SK-N-SH (cell line): ENCODE measurements around the gene AQP9. TPM values are rescaled to one million over a fixed set of nuclear protein-coding genes. Genes with fewer than 3 reads are reported as not detected.

Source experiments
- CTCF ChIA-PET: fragments of 300-600, 350-600 bp; formaldehyde crosslinking; extraction: SDS; loops from one replicate; lab custom pipeline; 2021; lab: Yijun Ruan, JAX
- POLR2A ChIA-PET: fragments of 350-600 bp; sonication (Branson Sonifier 250); formaldehyde crosslinking; extraction: SDS; loops from one replicate; lab custom pipeline; 2020; ENCODE audit warnings: antibody characterized with exemption, inconsistent platforms; lab: Yijun Ruan, JAX
- DNase-seq: peaks from one replicate; pipeline ENCODE4 v3.0.0; 2012
- H2AFZ ChIP-seq: fragments of 200-600 bp; sonication (generic); 2 replicates; pipeline ENCODE4 v1.8.1; 2016; ENCODE audit warnings: antibody characterized with exemption, mild to moderate bottlenecking, low read depth
- H3F3A ChIP-seq: fragments of 200-600 bp; sonication (generic); replicated peaks from 2 replicates; pipeline ENCODE3; 2016; ENCODE audit warnings: antibody characterized with exemption, mild to moderate bottlenecking; ENCODE audit not compliant: insufficient read depth
- H3K27ac ChIP-seq, 2 experiments: fragments of 200-500 bp in 1 of 2; fragments of 200-600 bp in 1 of 2; sonication (Bioruptor generic) in 1 of 2; sonication (generic), shearing (Covaris generic) in 1 of 2; 2 replicates each; pipeline versions ENCODE4 v1.5.1 to v1.6.1; 2014 to 2016; ENCODE audit warnings: low read depth in 2 of 2, inconsistent platforms in 1 of 2, low read length in 1 of 2, mild to moderate bottlenecking in 1 of 2, mixed read lengths in 1 of 2
- H3K27me3 ChIP-seq: fragments of 200-600 bp; sonication (generic), shearing (Covaris generic); 2 replicates; pipeline ENCODE4 v1.6.1; 2016; ENCODE audit warnings: mixed run types; ENCODE audit not compliant: insufficient read depth
- H3K36me3 ChIP-seq, 2 experiments: fragments of 200-500 bp in 1 of 2; fragments of 200-600 bp in 1 of 2; sonication (Bioruptor generic) in 1 of 2; sonication (generic) in 1 of 2; replicated peaks in 1 of 2; 2 replicates each; pipeline versions ENCODE3 to v1.5.1; 2014 to 2016; ENCODE audit warnings: low read length in 1 of 2, mild to moderate bottlenecking in 1 of 2; ENCODE audit not compliant: insufficient read depth in 2 of 2, control insufficient read depth in 1 of 2
- H3K4me1 ChIP-seq, 2 experiments: fragments of 200-500 bp in 1 of 2; fragments of 200-600 bp in 1 of 2; sonication (Bioruptor generic) in 1 of 2; sonication (generic), shearing (Covaris generic) in 1 of 2; 2 replicates each; pipeline versions ENCODE4 v1.5.1 to v1.6.1; 2014 to 2016; ENCODE audit warnings: low read depth in 1 of 2, low read length in 1 of 2, mixed run types in 1 of 2; ENCODE audit not compliant: insufficient read depth in 2 of 2, control insufficient read depth in 1 of 2
- H3K4me2 ChIP-seq: fragments of 200-600 bp; sonication (generic), shearing (Covaris generic); 2 replicates; pipeline ENCODE4 v1.6.1; 2017; ENCODE audit warnings: mixed run types
- H3K4me3 ChIP-seq, 2 experiments: fragments of 200-500 bp in 1 of 2; fragments of 200-600 bp in 1 of 2; sonication (Bioruptor generic) in 1 of 2; sonication (generic), shearing (Covaris generic) in 1 of 2; 2 replicates each; pipeline versions ENCODE4 v1.5.1 to v1.8.1; 2014 to 2016; ENCODE audit warnings: low read depth in 2 of 2, inconsistent platforms in 1 of 2, low read length in 1 of 2, mild to moderate bottlenecking in 1 of 2, mixed read lengths in 1 of 2, moderate library complexity in 1 of 2
- H3K79me2 ChIP-seq: fragments of 200-600 bp; sonication (generic); 2 replicates; pipeline ENCODE4 v1.8.1; 2017; ENCODE audit warnings: mild to moderate bottlenecking; ENCODE audit not compliant: insufficient read depth
- H3K9ac ChIP-seq: fragments of 200-600 bp; sonication (generic); 2 replicates; pipeline ENCODE4 v1.6.1; 2017; ENCODE audit warnings: mixed run types
- H3K9me2 ChIP-seq: fragments of 200-600 bp; sonication (generic); 2 replicates; pipeline ENCODE4 v1.6.1; 2017; ENCODE audit warnings: mixed run types
- H3K9me3 ChIP-seq: fragments of 200-600 bp; sonication (generic); 2 replicates; pipeline ENCODE4 v1.6.1; 2017; ENCODE audit warnings: mixed run types, mild to moderate bottlenecking, moderate library complexity
- H4K20me1 ChIP-seq: fragments of 200-600 bp; sonication (generic); 2 replicates; pipeline ENCODE4 v1.6.1; 2017; ENCODE audit warnings: mild to moderate bottlenecking, mixed run types; ENCODE audit not compliant: insufficient read depth
- CHD2 ChIP-seq: fragments of 150-350 bp; IDR thresholded peaks from 2 replicates; pipeline ENCODE4 v1.6.1; 2018; ENCODE audit warnings: low read length; ENCODE audit not compliant: partially characterized antibody
- CTCF ChIP-seq: fragments of 200-600 bp; sonication (generic); IDR thresholded peaks from 2 replicates; pipeline ENCODE4 v1.6.1; 2017; ENCODE audit warnings: antibody characterized with exemption, mild to moderate bottlenecking, moderate library complexity
- ELF1 ChIP-seq: IDR thresholded peaks from 2 replicates; pipeline ENCODE4 v1.4.0; 2012
- EP300 ChIP-seq, 2 experiments: IDR thresholded peaks; 2 replicates each; pipeline versions ENCODE4 v1.4.0 to v1.6.1; 2012; ENCODE audit warnings: borderline replicate concordance in 1 of 2, low read depth in 1 of 2, low read length in 1 of 2
- EZH2phosphoT487 ChIP-seq: fragments of 200-600 bp; sonication (generic); IDR thresholded peaks from 2 replicates; pipeline ENCODE4 v1.6.1; 2017; ENCODE audit warnings: low read depth, mixed run types, mild to moderate bottlenecking, antibody characterized with exemption, moderate library complexity, borderline replicate concordance
- FOXM1 ChIP-seq: IDR thresholded peaks from 2 replicates; pipeline ENCODE4 v1.4.0; 2012; ENCODE audit warnings: low read depth, mild to moderate bottlenecking
- JUND ChIP-seq: IDR thresholded peaks from 2 replicates; pipeline ENCODE4 v1.4.0; 2012
- MEF2A ChIP-seq: IDR thresholded peaks from 2 replicates; pipeline ENCODE4 v1.4.0; 2012; ENCODE audit warnings: low read depth, borderline replicate concordance
- MXI1 ChIP-seq: IDR thresholded peaks from 2 replicates; pipeline ENCODE4 v1.6.1; 2012; ENCODE audit warnings: mild to moderate bottlenecking, low read depth, low read length, improper control_type of control experiment
- NFIC ChIP-seq: IDR thresholded peaks from 2 replicates; pipeline ENCODE4 v1.4.0; 2012; ENCODE audit warnings: borderline replicate concordance
- NRF1 ChIP-seq: IDR thresholded peaks from 2 replicates; pipeline ENCODE4 v1.6.1; 2012; ENCODE audit warnings: low read depth, mild to moderate bottlenecking, low read length
- PBX3 ChIP-seq: IDR thresholded peaks from 2 replicates; pipeline ENCODE4; 2012
- REST ChIP-seq: IDR thresholded peaks from 2 replicates; pipeline ENCODE4 v1.6.1; 2012; ENCODE audit warnings: mild to moderate bottlenecking, low read depth, low read length, moderate library complexity
- RFX5 ChIP-seq: IDR thresholded peaks from 2 replicates; pipeline ENCODE4 v1.6.1; 2012; ENCODE audit warnings: mild to moderate bottlenecking, improper control_type of control experiment, low read length
- SMC3 ChIP-seq: IDR thresholded peaks from 2 replicates; pipeline ENCODE4 v1.6.1; 2012; ENCODE audit warnings: low read depth, low read length, improper control_type of control experiment
- TCF12 ChIP-seq: IDR thresholded peaks from 2 replicates; pipeline ENCODE4 v1.4.0; 2012
- WGBS: methylation state at CpG from one replicate; pipeline ENCODE4 v1.1.6; 2017; ENCODE audit warnings: low lambda C conversion rate; 5-methylcytosine and 5-hydroxymethylcytosine counted together
- polyA plus RNA-seq, 3 experiments: library from polyadenylated mRNA; depleted of rRNA; stranded (reverse); fragments of >200 nt; gene quantifications; 2 replicates each; pipeline ENCODE4 v1.2.3, GENCODE V29; 2012

The AQP9 gene
- polyA plus RNA-seq, 1 of the 3 experiments (the other 2 are of a cell fraction) = not detected

- Histone ChIP-seq H3K9me3 (no peaks in the 10 kb centered on the region), H3K9ac (no peak overlapping the region), H3K4me1 (peaks cover 4 to 14% of the 10 kb centered on the region in 2 experiments; a peak in 2 of 4 replicates), H4K20me1 (no peaks in the 10 kb centered on the region), H3K4me3 (no peak overlapping the region), H3K79me2 (no peaks in the 10 kb centered on the region), H3F3A (peaks cover 4% of the 10 kb centered on the region), H3K36me3 (no peaks in the 10 kb centered on the region), H3K9me2 (no peaks in the 10 kb centered on the region), H2AFZ (no peak overlapping the region), H3K27me3 (no peaks in the 10 kb centered on the region), H3K27ac (no peak overlapping the region), H3K4me2 (no peak overlapping the region)
- ChIA-PET POLR2A (no interaction called here), CTCF (no interaction called here)
- DNase-seq = no peak
- 65% methylated on average over 2 of the region's 3 CpGs for whole genome bisulfite sequencing
- TF ChIP-seq NFIC (no peak), JUND (no peak), SMC3 (no peak), CHD2 (no peak), CTCF (no peak), RFX5 (no peak), MEF2A (no peak), MXI1 (no peak), REST (no peak), FOXM1 (no peak), EP300 (IDR thresholded peaks at IDR 0.05; ENCODE audit: borderline replicate concordance in 1 of 2, low read depth in 1 of 2, low read length in 1 of 2) (no peak), NRF1 (no peak), TCF12 (no peak), EZH2phosphoT487 (no peak), ELF1 (no peak), PBX3 (no peak)
Observed at GRCh38 chr15:58232281-58233065, 94.3 kb downstream of the AQP9 start.
